ENCODE data around the gene ASRGL1.
A peak's percentile ranks its signal among the peaks of the same experiment; 100 is the strongest.
"Not testable (repeated sequence)": the region's sequence is repeated elsewhere in the genome, so short reads cannot be mapped to it uniquely, and the experiment has no call there.

The ASRGL1 gene

DNA sequence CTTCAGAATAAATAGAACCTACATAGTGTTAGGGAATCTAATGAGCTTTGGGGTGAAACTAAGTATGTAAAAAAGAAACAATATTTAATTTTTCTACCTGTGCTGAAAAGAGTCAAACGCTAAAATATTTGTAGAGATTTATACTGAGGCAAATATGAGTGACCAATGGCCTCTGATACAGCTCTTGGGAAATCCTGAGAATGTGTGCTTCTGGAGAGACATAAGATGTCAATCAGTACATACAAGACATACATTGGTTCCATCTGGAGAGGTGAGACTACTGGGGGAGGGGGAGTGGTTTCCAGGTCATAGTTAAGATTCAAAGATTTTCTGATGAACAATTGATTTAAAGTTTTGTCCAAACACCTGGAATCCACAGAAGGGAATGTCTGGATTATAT lies 970 bp downstream of the ASRGL1 start:
- DNase-seq (ENCODE audit: extremely low spot score), result no peak
- POLR2A ChIA-PET, result interaction anchor here (0.8 to 1.4 kb wide), 4 partner anchors 9 to 22 kb away, joined by 4 to 7 read pairs (median 5); no protein-coding TSS in a partner anchor
- TF ChIP-seq, protein P1, sequence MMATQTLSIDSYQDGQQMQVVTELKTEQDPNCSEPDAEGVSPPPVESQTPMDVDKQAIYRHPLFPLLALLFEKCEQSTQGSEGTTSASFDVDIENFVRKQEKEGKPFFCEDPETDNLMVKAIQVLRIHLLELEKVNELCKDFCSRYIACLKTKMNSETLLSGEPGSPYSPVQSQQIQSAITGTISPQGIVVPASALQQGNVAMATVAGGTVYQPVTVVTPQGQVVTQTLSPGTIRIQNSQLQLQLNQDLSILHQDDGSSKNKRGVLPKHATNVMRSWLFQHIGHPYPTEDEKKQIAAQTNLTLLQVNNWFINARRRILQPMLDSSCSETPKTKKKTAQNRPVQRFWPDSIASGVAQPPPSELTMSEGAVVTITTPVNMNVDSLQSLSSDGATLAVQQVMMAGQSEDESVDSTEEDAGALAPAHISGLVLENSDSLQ (IDR thresholded peaks at IDR 0.05), result peak; percentile 50
- no peak for TF ChIP-seq TARDBP (IDR thresholded peaks at IDR 0.05)
- CTCF ChIA-PET, result interaction anchor here (1.0 to 1.3 kb wide), 2 partner anchors 10 to 23 kb away, joined by 3 read pairs; no protein-coding TSS in a partner anchor

DNA sequence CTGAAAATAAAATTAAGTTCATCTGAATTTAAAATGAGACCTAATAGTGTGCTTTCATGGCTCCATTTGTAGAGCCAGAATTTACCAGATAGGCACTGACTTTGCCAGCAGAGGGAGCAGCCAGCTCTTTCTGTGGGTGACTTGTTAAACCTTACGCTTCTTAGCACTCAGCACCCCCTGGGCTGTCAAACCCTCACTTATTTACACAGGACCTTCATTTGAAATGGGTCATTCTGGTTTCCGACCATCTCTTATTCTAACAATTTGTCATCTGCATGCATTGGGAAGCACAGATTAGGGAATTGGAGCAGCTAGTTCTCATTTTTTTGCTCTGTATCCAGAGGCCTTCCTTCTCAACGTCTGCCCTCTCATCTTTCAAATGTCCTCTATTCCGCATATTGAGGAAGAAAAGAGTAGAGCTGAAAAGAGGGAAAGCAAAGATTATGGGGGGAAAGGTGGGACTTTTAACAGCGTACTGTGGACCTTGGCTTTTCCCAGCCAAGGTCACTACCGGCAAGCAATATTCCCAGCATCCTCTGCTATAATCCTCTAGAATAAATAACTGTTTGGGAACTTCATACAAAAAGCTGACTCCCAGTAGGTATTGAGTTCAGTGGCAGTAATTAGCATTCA lies 3.1 kb downstream of the ASRGL1 start:
- DNase-seq (ENCODE audit: extremely low spot score), result peak; percentile 42
- TF ChIP-seq FOXK2 (IDR thresholded peaks at IDR 0.05) (no peak), CTBP1 (IDR thresholded peaks at IDR 0.05; ENCODE audit: borderline replicate concordance) (no peak), LEF1 (IDR thresholded peaks at IDR 0.05; ENCODE audit: borderline replicate concordance) (no peak), SP1 (IDR thresholded peaks at IDR 0.05) (no peak), HDGF (IDR thresholded peaks at IDR 0.05; ENCODE audit: borderline replicate concordance) (no peak), BHLHE40 (IDR thresholded peaks at IDR 0.05; ENCODE audit: borderline replicate concordance) (no peak), L3MBTL2 (conservative IDR thresholded peaks at IDR 0.05) (no peak), ZNF384 (IDR thresholded peaks at IDR 0.05) (no peak), TARDBP (IDR thresholded peaks at IDR 0.05) (no peak), SUZ12 (IDR thresholded peaks at IDR 0.05) (no peak), FOXM1 (IDR thresholded peaks at IDR 0.05; ENCODE audit: borderline replicate concordance) (no peak), FOXA1 (IDR thresholded peaks at IDR 0.05) (no peak), ARNT (IDR thresholded peaks at IDR 0.05) (no peak), ELF4 (IDR thresholded peaks at IDR 0.05) (no peak), NFRKB (IDR thresholded peaks at IDR 0.05) (no peak)
- TF ChIP-seq, protein P1 (IDR thresholded peaks at IDR 0.05), result no peak
- ChIA-PET POLR2A (interaction anchor here (1.3 kb wide), 1 partner anchor 11 kb away, joined by 3 read pairs; no protein-coding TSS in a partner anchor), CTCF (interaction anchor here (0.6 to 1.3 kb wide), 8 partner anchors 9 to 213 kb away, joined by 3 to 6 read pairs (median 4); no protein-coding TSS in a partner anchor)

DNA sequence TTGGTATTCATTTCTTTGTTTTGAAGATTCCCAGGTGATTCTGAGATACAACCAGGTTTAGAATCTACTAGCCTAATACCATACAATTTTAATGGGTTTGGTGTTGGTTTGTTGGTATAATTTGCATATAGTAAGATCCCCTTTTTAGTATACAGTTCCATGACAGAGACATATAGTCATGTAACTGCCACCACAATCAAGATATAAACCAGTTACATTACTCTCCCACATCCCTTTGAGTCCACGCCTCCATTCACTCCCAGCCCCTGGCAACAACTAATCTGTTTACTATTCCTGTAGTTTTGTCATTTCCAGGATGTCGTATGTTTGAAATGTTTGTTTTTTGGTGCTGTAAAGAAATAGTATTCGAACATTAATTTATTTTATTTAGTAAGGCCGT lies 4.3 kb downstream of the ASRGL1 start:
- ChIA-PET CTCF (interaction anchor here (1.3 kb wide), 1 partner anchor 36 kb away, joined by 6 read pairs; no protein-coding TSS in a partner anchor), POLR2A (no interaction called here)
- DNase-seq (ENCODE audit: extremely low spot score), result no peak
- TF ChIP-seq SUZ12 (IDR thresholded peaks at IDR 0.05) (no peak), ZNF384 (IDR thresholded peaks at IDR 0.05) (no peak), FOXM1 (IDR thresholded peaks at IDR 0.05; ENCODE audit: borderline replicate concordance) (no peak), FOXK2 (IDR thresholded peaks at IDR 0.05) (no peak), NFRKB (IDR thresholded peaks at IDR 0.05) (no peak), CTBP1 (IDR thresholded peaks at IDR 0.05; ENCODE audit: borderline replicate concordance) (no peak), FOXA1 (IDR thresholded peaks at IDR 0.05) (no peak), HDGF (IDR thresholded peaks at IDR 0.05; ENCODE audit: borderline replicate concordance) (no peak), L3MBTL2 (conservative IDR thresholded peaks at IDR 0.05) (no peak), BHLHE40 (IDR thresholded peaks at IDR 0.05; ENCODE audit: borderline replicate concordance) (no peak), ELF4 (IDR thresholded peaks at IDR 0.05) (no peak), LEF1 (IDR thresholded peaks at IDR 0.05; ENCODE audit: borderline replicate concordance) (no peak), SP1 (IDR thresholded peaks at IDR 0.05) (no peak)
- TF ChIP-seq, protein P1 (IDR thresholded peaks at IDR 0.05), result no peak

DNA sequence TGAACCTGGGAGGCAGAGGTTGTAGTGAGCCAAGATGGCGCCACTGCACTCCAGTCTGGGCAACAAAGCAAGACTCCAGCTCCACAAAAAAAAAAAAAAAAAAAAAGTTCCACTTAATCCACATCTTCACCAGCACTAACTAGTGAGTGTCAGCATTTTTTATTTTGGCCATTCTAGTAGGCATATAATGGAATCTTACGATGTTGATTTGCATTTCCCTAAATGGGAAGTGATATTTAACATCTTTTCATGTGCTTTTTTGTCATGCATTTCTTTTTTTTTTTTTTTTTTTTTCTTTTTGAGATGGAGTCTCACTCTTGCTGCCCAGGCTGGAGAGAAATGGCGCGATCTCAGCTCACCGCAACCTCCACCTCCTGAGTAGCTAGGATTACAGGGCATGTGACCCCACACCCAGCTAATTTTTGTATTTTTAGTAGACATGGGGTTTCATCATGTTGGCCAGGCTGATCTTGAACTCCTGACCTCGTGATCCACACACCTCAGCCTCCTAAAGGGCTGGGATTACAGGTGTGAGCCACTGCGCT lies 6.5 kb downstream of the ASRGL1 start:
- DNase-seq (ENCODE audit: extremely low spot score), result not testable (repeated sequence)

DNA sequence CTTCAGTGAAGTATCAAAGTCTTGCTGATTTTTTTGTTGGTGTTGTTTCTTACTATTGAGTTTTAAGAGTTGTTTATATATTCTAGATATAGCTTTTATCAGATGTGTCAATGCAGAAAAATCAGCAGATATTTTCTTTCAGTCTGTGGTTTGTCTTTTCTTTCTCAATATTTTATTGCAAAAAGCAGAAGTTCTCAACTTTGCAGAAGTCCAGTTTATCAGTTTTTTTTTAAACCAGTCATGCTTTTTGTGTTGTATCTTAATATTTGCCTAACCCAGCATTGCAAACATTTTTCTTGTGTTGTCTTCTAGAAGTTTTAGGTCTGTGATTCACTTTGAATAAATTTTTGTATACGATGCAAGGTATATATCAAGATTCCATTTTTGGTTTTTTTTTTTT lies 7.0 kb downstream of the ASRGL1 start:
- ChIA-PET CTCF (no interaction called here), POLR2A (no interaction called here)
- TF ChIP-seq FOXA1 (IDR thresholded peaks at IDR 0.05) (no peak), NFRKB (IDR thresholded peaks at IDR 0.05) (no peak), SUZ12 (IDR thresholded peaks at IDR 0.05) (no peak), SP1 (IDR thresholded peaks at IDR 0.05) (no peak), ZNF384 (IDR thresholded peaks at IDR 0.05) (no peak), FOXM1 (IDR thresholded peaks at IDR 0.05; ENCODE audit: borderline replicate concordance) (no peak), BHLHE40 (IDR thresholded peaks at IDR 0.05; ENCODE audit: borderline replicate concordance) (no peak), TARDBP (IDR thresholded peaks at IDR 0.05) (no peak), CTBP1 (IDR thresholded peaks at IDR 0.05; ENCODE audit: borderline replicate concordance) (no peak), ELF4 (IDR thresholded peaks at IDR 0.05) (no peak), FOXK2 (IDR thresholded peaks at IDR 0.05) (no peak), ARNT (IDR thresholded peaks at IDR 0.05) (no peak), HDGF (IDR thresholded peaks at IDR 0.05; ENCODE audit: borderline replicate concordance) (no peak), L3MBTL2 (conservative IDR thresholded peaks at IDR 0.05) (no peak), LEF1 (IDR thresholded peaks at IDR 0.05; ENCODE audit: borderline replicate concordance) (no peak)
- TF ChIP-seq, protein P1 (IDR thresholded peaks at IDR 0.05), result no peak
- no peak for DNase-seq (ENCODE audit: extremely low spot score)

More for the DNA sequence above, 6.5 kb downstream of the ASRGL1 start:
- POLR2A ChIA-PET, CTCF ChIA-PET: not testable (repeated sequence)
